Measurements from ENCODE around the gene ITGB5.

ITGB5 gene

GRCh38 chr3:124730941-124731297 is 156.2 kb downstream of the ITGB5 start:
- no peak for DNase-seq

GRCh38 chr3:124730129-124730940 is 156.8 kb downstream of the ITGB5 start, which contains the start of gene UMPS:
UMPS (plus strand) TSS chr3:124730452; CDS start chr3:124730472, 20 bp downstream.
- peak; percentile 79 for DNase-seq

- DNase-seq, result no peak
Observed at GRCh38 chr3:124722589-124722988, 164.6 kb downstream of the ITGB5 start.

- no peak for DNase-seq
Observed at GRCh38 chr3:124714223-124714853, 172.8 kb downstream of the ITGB5 start.

Data from effector CD8-positive, alpha-beta T cell (primary cell).